GM19372 (cell line): ENCODE data around the gene SLC4A2.

Source experiments
- ATAC-seq: cut with Tn5 transposase; IDR thresholded peaks from one replicate; pipeline ENCODE4 v1.9.1; 2021; ENCODE audit warnings: mild to moderate bottlenecking, low read depth, moderate library complexity; ENCODE audit not compliant: unreplicated experiment

SLC4A2 gene

DNA sequence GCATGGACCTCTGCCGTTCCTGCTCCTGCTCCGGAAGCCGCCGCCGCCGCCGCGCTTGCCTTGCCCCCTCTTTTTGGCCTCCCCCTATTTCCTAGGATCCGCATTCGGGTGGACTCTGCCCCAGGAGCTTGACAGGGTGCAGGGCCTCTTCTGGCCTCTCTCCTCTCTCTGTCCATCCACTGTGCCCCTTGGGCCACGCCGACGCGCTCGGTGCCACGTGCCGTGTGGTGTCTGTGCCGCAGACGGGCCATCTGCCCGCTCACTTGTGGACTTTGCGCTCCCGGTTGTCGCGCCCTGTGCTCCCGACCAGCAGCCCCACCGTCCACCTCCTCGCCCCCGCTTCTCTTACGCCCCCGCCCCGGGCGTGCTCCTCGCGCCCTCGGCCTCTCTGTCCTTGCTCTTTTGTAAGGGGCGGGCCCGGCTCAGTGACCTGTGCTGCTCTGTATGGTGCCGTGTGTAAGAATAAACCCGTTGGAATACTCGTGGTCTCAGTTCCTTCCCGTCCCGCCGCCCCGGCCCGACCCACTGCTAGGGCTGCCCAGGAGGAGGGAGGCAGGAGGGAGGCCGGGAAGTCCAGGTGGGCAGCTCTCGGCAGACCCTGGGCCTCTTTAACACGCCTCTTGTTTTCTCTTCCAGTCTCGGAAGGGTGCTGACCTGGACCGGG, 63.9 kb downstream of the SLC4A2 start:
- ATAC-seq: no peak

GRCh38 chr7:151123822-151124464, 64.6 kb downstream of the SLC4A2 start:
- ATAC-seq: peak; percentile 87

- no peak for ATAC-seq
Observed at GRCh38 chr7:151124481-151124880, 65.1 kb downstream of the SLC4A2 start.

DNA sequence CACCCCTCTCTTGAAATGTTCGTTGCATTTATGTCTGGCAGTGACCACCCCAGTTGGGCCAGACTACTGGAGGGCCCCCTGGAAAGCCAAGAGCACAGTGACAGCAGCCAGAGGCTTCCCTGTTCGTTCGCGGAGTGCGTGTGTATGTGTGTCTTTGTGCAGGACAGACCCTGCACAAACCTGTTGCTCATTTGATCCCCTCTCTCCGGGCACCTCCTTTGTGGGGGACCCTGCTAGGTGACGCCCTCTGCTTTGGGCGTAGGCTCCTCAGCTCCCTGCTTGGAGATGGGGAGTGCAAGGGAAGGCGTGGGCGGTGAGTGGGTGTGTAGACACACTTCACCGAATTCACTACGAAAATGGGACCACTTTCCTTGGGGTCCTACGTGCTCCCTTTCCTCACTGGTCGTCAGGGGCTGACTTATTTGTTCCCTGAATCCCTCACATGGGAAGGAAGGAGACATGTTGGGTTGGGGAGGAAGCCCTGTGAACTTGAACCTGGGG, 65.6 kb downstream of the SLC4A2 start:
- ATAC-seq: no peak

DNA sequence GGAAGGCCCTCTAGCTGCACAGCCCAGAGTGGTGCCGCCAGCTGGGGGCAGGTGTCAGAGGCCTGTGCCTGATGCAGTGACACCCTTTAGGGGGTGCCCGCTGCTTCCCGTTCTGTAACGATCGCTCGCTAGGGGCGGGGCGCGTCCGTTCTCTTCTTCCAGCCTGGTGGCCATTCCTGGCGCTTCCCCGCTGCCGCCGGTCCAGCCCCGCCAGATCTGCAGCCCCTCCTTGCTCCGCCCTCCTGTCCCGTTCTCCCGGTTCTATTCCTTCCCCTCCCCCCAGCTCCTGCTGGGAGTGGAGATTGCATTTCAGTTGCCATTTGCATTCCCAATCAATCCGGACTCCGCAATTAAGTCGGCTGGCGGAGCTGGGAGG, 66.1 kb downstream of the SLC4A2 start:
- ATAC-seq: no peak

- no peak for ATAC-seq
Observed at GRCh38 chr7:151125846-151126481, 66.6 kb downstream of the SLC4A2 start.
